ENCODE data around the gene SUPT20HL2.

Gene SUPT20HL2

GRCh38 chrX:24334461-24334860 is 20.6 kb upstream of the SUPT20HL2 start:
- no peak overlapping the region for H3K27ac Mint-ChIP-seq
- peaks cover 11% of the 10 kb centered on the region for H3K27me3 Mint-ChIP-seq (ENCODE audit: low read depth, poor library complexity)
- no peak for DNase-seq
- no peaks in the 10 kb centered on the region for H3K36me3 Mint-ChIP-seq (ENCODE audit: low read depth)
- H3K4me1 Mint-ChIP-seq: no peaks in the 10 kb centered on the region
- no peak for TF ChIP-seq CTCF (IDR thresholded peaks at IDR 0.05)
- H3K9me3 Mint-ChIP-seq: peaks cover 5% of the 10 kb centered on the region
- H3K4me3 Mint-ChIP-seq: no peak overlapping the region

- no peak overlapping the region for H3K4me3 Mint-ChIP-seq
- no peak for DNase-seq
- H3K27me3 Mint-ChIP-seq (ENCODE audit: low read depth, poor library complexity): peaks cover 10% of the 10 kb centered on the region
- H3K27ac Mint-ChIP-seq: no peak overlapping the region
- H3K9me3 Mint-ChIP-seq: peaks cover 5% of the 10 kb centered on the region
- H3K4me1 Mint-ChIP-seq: no peaks in the 10 kb centered on the region
- no peaks in the 10 kb centered on the region for H3K36me3 Mint-ChIP-seq (ENCODE audit: low read depth)
- TF ChIP-seq CTCF (IDR thresholded peaks at IDR 0.05): no peak
These were observed 19.5 kb upstream of the SUPT20HL2 start for GRCh38 chrX:24333371-24333770.

- no peak overlapping the region for H3K27ac Mint-ChIP-seq
- H3K27me3 Mint-ChIP-seq (ENCODE audit: low read depth, poor library complexity): peaks cover 10% of the 10 kb centered on the region
- H3K9me3 Mint-ChIP-seq: peaks cover 5% of the 10 kb centered on the region
- H3K4me3 Mint-ChIP-seq: no peak overlapping the region
- no peaks in the 10 kb centered on the region for H3K4me1 Mint-ChIP-seq
- H3K36me3 Mint-ChIP-seq (ENCODE audit: low read depth): no peaks in the 10 kb centered on the region
- TF ChIP-seq CTCF (IDR thresholded peaks at IDR 0.05): no peak
- no peak for DNase-seq
These were observed 19.0 kb upstream of the SUPT20HL2 start for GRCh38 chrX:24332878-24333277.

- Mint-ChIP-seq H3K9me3 (no peaks in the 10 kb centered on the region), H3K4me1 (peaks cover 6% of the 10 kb centered on the region), H3K27me3 (ENCODE audit: low read depth, poor library complexity) (peaks cover 8% of the 10 kb centered on the region), H3K4me3 (no peak overlapping the region), H3K27ac (no peak overlapping the region), H3K36me3 (ENCODE audit: low read depth) (no peaks in the 10 kb centered on the region)
- DNase-seq: no peak
- no peak for TF ChIP-seq CTCF (IDR thresholded peaks at IDR 0.05)
These were observed 11.4 kb upstream of the SUPT20HL2 start for GRCh38 chrX:24325231-24325630.

GRCh38 chrX:24321741-24322395 is 8.0 kb upstream of the SUPT20HL2 start:
- no peak overlapping the region for H3K27ac Mint-ChIP-seq
- peaks cover 12% of the 10 kb centered on the region for H3K4me1 Mint-ChIP-seq
- no peak overlapping the region for H3K4me3 Mint-ChIP-seq
- no peaks in the 10 kb centered on the region for H3K36me3 Mint-ChIP-seq (ENCODE audit: low read depth)
- peaks cover 10% of the 10 kb centered on the region for H3K27me3 Mint-ChIP-seq (ENCODE audit: low read depth, poor library complexity)
- no peaks in the 10 kb centered on the region for H3K9me3 Mint-ChIP-seq
- no peak for DNase-seq
- TF ChIP-seq CTCF (IDR thresholded peaks at IDR 0.05): no peak

GRCh38 chrX:24317567-24317966 is 3.7 kb upstream of the SUPT20HL2 start:
- peaks cover 12% of the 10 kb centered on the region for H3K4me1 Mint-ChIP-seq
- DNase-seq: no peak
- H3K27me3 Mint-ChIP-seq (ENCODE audit: low read depth, poor library complexity): peaks cover 11% of the 10 kb centered on the region
- H3K27ac Mint-ChIP-seq: no peak overlapping the region
- H3K36me3 Mint-ChIP-seq (ENCODE audit: low read depth): no peaks in the 10 kb centered on the region
- no peak overlapping the region for H3K4me3 Mint-ChIP-seq
- peaks cover 3% of the 10 kb centered on the region for H3K9me3 Mint-ChIP-seq
- no peak for TF ChIP-seq CTCF (IDR thresholded peaks at IDR 0.05)

Data from nephron progenitor cell (in vitro differentiated cells).